HEK293T (cell line): ENCODE results near the gene IQCN.

Experiments used
- FOXK2 ChIP-seq: fragments of 450-650 bp; IDR thresholded peaks from 2 replicates; pipeline ENCODE4 v1.6.1; 2016; ENCODE audit warnings: mild to moderate bottlenecking
- FOXM1 ChIP-seq: fragments of 450-650 bp; IDR thresholded peaks from 2 replicates; pipeline ENCODE4 v1.6.1; 2017; ENCODE audit warnings: mild to moderate bottlenecking, borderline replicate concordance
- L3MBTL2 ChIP-seq: fragments of 450-650 bp; conservative IDR thresholded peaks from 2 replicates; pipeline ENCODE4 v1.6.1; 2016; ENCODE audit warnings: mild to moderate bottlenecking
- SP1 ChIP-seq: fragments of 450-650 bp; IDR thresholded peaks from 2 replicates; pipeline ENCODE4 v1.6.1; 2017
- SUZ12 ChIP-seq: fragments of 450-650 bp; IDR thresholded peaks from 2 replicates; pipeline ENCODE4 v1.6.1; 2016; ENCODE audit warnings: mild to moderate bottlenecking
- TARDBP ChIP-seq: fragments of 450-650 bp; IDR thresholded peaks from 2 replicates; pipeline ENCODE4 v1.6.1; 2016
- ZNF384 ChIP-seq: fragments of 450-650 bp; IDR thresholded peaks from 2 replicates; pipeline ENCODE4 v1.6.1; 2016

GRCh38 chr19:18263324-18264136 lies 10.7 kb downstream of the IQCN start:
- TF ChIP-seq ZNF384, result no peak
- no peak for TF ChIP-seq L3MBTL2
- no peak for TF ChIP-seq TARDBP
- TF ChIP-seq SUZ12, result no peak
- no peak for TF ChIP-seq SP1
- TF ChIP-seq FOXM1, result no peak
- no peak for TF ChIP-seq FOXK2
